Ishikawa (cell line): ENCODE data around the gene PDE1A.

Experiments
- CEBPB ChIP-seq: IDR thresholded peaks from 2 replicates; pipeline ENCODE4 v1.6.1; 2012
- CREB1 ChIP-seq: IDR thresholded peaks from 2 replicates; pipeline ENCODE4 v1.6.1; 2012; ENCODE audit warnings: low read depth
- EGR1 ChIP-seq: IDR thresholded peaks from 2 replicates; pipeline ENCODE4 v1.6.1; 2012
- EP300 ChIP-seq: IDR thresholded peaks from 2 replicates; pipeline ENCODE4 v1.6.1; 2012; ENCODE audit warnings: borderline replicate concordance
- FOXM1 ChIP-seq: IDR thresholded peaks from 2 replicates; pipeline ENCODE4 v1.6.1; 2012; ENCODE audit warnings: low read depth, borderline replicate concordance
- MAX ChIP-seq: IDR thresholded peaks from 2 replicates; pipeline ENCODE4 v1.6.1; 2012
- NFIC ChIP-seq: IDR thresholded peaks from 2 replicates; pipeline ENCODE4 v1.6.1; 2012
- RAD21 ChIP-seq: IDR thresholded peaks from 2 replicates; pipeline ENCODE4 v1.6.1; 2012; ENCODE audit warnings: low read depth
- REST ChIP-seq: IDR thresholded peaks from 2 replicates; pipeline ENCODE4 v1.6.1; 2012; ENCODE audit warnings: low read depth, mild to moderate bottlenecking
- TAF1 ChIP-seq: IDR thresholded peaks from 2 replicates; pipeline ENCODE4 v1.6.1; 2012; ENCODE audit warnings: low read depth, mild to moderate bottlenecking
- TCF12 ChIP-seq: IDR thresholded peaks from 2 replicates; pipeline ENCODE4 v1.6.1; 2012; ENCODE audit warnings: low read depth
- TEAD4 ChIP-seq: IDR thresholded peaks from 2 replicates; pipeline ENCODE4 v1.6.1; 2012
- USF1 ChIP-seq: IDR thresholded peaks from 2 replicates; pipeline ENCODE4 v1.6.1; 2012
- YY1 ChIP-seq: IDR thresholded peaks from 2 replicates; pipeline ENCODE4 v1.6.1; 2012; ENCODE audit warnings: low read depth
- ZBTB7A ChIP-seq: IDR thresholded peaks from 2 replicates; pipeline ENCODE4 v1.6.1; 2012; ENCODE audit warnings: low read depth

Gene PDE1A

GRCh38 chr2:182242609-182243008 lies 184.2 kb downstream of the PDE1A start:
- TF ChIP-seq YY1 (no peak), REST (no peak), TEAD4 (no peak), USF1 (no peak), CEBPB (no peak), TCF12 (no peak), EP300 (no peak), RAD21 (no peak), FOXM1 (no peak), ZBTB7A (no peak), TAF1 (no peak)

DNA sequence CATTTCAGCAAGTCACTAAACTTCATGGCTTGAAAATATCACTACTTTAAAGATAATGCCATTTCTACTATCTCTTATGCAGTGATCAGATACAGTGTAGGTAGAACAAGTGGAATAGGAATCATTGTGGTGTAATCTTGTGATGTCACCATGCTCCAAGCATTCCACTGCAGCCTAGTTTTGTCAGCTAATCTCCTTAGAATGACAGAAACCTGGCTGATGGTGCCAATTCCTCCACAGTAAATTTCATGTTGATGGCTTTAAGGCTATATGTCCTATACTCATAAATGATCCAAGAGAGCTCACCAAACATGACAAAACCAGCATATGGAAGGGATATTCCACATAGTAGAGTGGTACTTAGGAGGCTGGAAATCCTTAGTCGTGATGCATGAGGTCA lies 184.9 kb downstream of the PDE1A start:
- TF ChIP-seq REST (no peak), USF1 (no peak), MAX (no peak), FOXM1 (no peak), EP300 (no peak), TAF1 (no peak), TEAD4 (no peak)

GRCh38 chr2:182240862-182241371 lies 185.9 kb downstream of the PDE1A start:
- peak; percentile 57 for TF ChIP-seq RAD21
- no peak for TF ChIP-seq USF1

- TF ChIP-seq CREB1: no peak
- no peak for TF ChIP-seq EGR1
- no peak for TF ChIP-seq ZBTB7A
- TF ChIP-seq REST: no peak
- TF ChIP-seq NFIC: no peak
- TF ChIP-seq USF1: no peak
- TF ChIP-seq YY1: no peak
- TF ChIP-seq MAX: no peak
- TF ChIP-seq RAD21: no peak
- no peak for TF ChIP-seq EP300
- no peak for TF ChIP-seq TEAD4
- no peak for TF ChIP-seq FOXM1
- TF ChIP-seq CEBPB: no peak
- TF ChIP-seq TAF1: no peak
- TF ChIP-seq TCF12: no peak
Measured at GRCh38 chr2:182230561-182230960, 196.3 kb downstream of the PDE1A start.
